NCI-H748 (cell line): ENCODE measurements around the gene LRG1.
"Not testable (repeated sequence)": the region's sequence is repeated elsewhere in the genome, so short reads cannot be mapped to it uniquely, and the experiment has no call there.

Experiments used
- DNase-seq: peaks from one replicate; lab custom pipeline; 2025; ENCODE audit not compliant: unreplicated experiment; lab: John Stamatoyannopoulos, UW

The LRG1 gene

GRCh38 chr19:4553092-4553695, 13.4 kb upstream of the LRG1 start:
- no peak for DNase-seq

GRCh38 chr19:4552525-4552819, 12.6 kb upstream of the LRG1 start:
- DNase-seq, result no peak

GRCh38 chr19:4550479-4551050, 10.7 kb upstream of the LRG1 start:
- no peak for DNase-seq

GRCh38 chr19:4550018-4550417, 10.2 kb upstream of the LRG1 start:
- no peak for DNase-seq

- DNase-seq, result no peak
Measured at GRCh38 chr19:4548238-4548584, 8.4 kb upstream of the LRG1 start.

GRCh38 chr19:4547303-4548237, 7.7 kb upstream of the LRG1 start:
- peak; percentile 30 for DNase-seq

GRCh38 chr19:4543842-4544647, 4.2 kb upstream of the LRG1 start:
- no peak for DNase-seq

- DNase-seq, result no peak
Measured at GRCh38 chr19:4542896-4543841, 3.3 kb upstream of the LRG1 start.

GRCh38 chr19:4541806-4542145, 1.9 kb upstream of the LRG1 start:
- not testable (repeated sequence) for DNase-seq

- DNase-seq, result no peak
Measured at GRCh38 chr19:4541114-4541805, 1.4 kb upstream of the LRG1 start.

GRCh38 chr19:4539169-4539692, 605 bp downstream of the LRG1 start:
- no peak for DNase-seq

- DNase-seq, result no peak
Measured at GRCh38 chr19:4538601-4538954, 1.3 kb downstream of the LRG1 start.

- DNase-seq, result no peak
Measured at GRCh38 chr19:4537953-4538600, 1.8 kb downstream of the LRG1 start.

- DNase-seq, result no peak
Measured at GRCh38 chr19:4536798-4537197, 3.0 kb downstream of the LRG1 start.

- DNase-seq, result peak; percentile 96
Measured at GRCh38 chr19:4534836-4535658, 4.8 kb downstream of the LRG1 start, which contains the start of gene PLIN5. PLIN5 (minus strand) TSS chr19:4535224; CDS start chr19:4534074, 1,150 bp downstream.

- DNase-seq, result no peak
Measured at GRCh38 chr19:4533835-4534424, 5.9 kb downstream of the LRG1 start.

- DNase-seq, result no peak
Measured at GRCh38 chr19:4533334-4533733, 6.5 kb downstream of the LRG1 start.

- DNase-seq, result peak; percentile 39
Measured at GRCh38 chr19:4531562-4532165, 8.2 kb downstream of the LRG1 start.
